GM12892 (cell line): ENCODE results near the gene ISM2.

Source experiments
- POLR2A ChIP-seq: IDR thresholded peaks from 2 replicates; pipeline ENCODE4 v1.6.1; 2011; ENCODE audit warnings: low read depth, low read length, control low read depth
- POLR2AphosphoS5 ChIP-seq: IDR thresholded peaks from 2 replicates; pipeline ENCODE4 v1.6.1; 2011; ENCODE audit warnings: low read depth, low read length, control low read depth
- TAF1 ChIP-seq: IDR thresholded peaks from 2 replicates; pipeline ENCODE4 v1.6.1; 2011; ENCODE audit warnings: low read depth, mild to moderate bottlenecking, control low read depth, low read length, borderline replicate concordance

DNA sequence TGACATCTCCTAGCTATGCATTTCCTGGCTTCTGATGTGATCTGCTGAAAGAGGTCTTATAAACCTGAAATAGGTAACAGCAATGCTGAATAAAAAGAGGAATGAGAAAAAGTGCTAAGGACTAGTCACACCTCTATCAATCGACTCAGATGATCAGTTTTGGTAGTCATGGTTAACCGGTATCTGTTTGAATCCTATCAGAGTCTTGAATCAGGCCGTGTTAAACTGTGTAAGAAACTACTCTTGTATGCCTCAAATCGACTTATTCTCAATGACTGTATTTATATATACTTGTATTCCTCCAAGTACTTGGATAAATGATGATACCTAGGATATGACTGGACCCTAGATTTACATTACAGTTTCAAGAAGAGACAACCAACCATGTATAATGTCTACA lies 10.8 kb upstream of the ISM2 start:
- TF ChIP-seq POLR2A = no peak
- TF ChIP-seq POLR2AphosphoS5 = no peak
- TF ChIP-seq TAF1 = no peak
